UCSD-AML1 (cell line): ENCODE measurements around the gene CXCL16.
A peak's percentile ranks its signal among the peaks of the same experiment; 100 is the strongest.

Source experiments
- DNase-seq: peaks from one replicate; lab custom pipeline; 2025; ENCODE audit not compliant: unreplicated experiment; lab: John Stamatoyannopoulos, UW

Gene CXCL16, protein sequence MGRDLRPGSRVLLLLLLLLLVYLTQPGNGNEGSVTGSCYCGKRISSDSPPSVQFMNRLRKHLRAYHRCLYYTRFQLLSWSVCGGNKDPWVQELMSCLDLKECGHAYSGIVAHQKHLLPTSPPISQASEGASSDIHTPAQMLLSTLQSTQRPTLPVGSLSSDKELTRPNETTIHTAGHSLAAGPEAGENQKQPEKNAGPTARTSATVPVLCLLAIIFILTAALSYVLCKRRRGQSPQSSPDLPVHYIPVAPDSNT

DNA sequence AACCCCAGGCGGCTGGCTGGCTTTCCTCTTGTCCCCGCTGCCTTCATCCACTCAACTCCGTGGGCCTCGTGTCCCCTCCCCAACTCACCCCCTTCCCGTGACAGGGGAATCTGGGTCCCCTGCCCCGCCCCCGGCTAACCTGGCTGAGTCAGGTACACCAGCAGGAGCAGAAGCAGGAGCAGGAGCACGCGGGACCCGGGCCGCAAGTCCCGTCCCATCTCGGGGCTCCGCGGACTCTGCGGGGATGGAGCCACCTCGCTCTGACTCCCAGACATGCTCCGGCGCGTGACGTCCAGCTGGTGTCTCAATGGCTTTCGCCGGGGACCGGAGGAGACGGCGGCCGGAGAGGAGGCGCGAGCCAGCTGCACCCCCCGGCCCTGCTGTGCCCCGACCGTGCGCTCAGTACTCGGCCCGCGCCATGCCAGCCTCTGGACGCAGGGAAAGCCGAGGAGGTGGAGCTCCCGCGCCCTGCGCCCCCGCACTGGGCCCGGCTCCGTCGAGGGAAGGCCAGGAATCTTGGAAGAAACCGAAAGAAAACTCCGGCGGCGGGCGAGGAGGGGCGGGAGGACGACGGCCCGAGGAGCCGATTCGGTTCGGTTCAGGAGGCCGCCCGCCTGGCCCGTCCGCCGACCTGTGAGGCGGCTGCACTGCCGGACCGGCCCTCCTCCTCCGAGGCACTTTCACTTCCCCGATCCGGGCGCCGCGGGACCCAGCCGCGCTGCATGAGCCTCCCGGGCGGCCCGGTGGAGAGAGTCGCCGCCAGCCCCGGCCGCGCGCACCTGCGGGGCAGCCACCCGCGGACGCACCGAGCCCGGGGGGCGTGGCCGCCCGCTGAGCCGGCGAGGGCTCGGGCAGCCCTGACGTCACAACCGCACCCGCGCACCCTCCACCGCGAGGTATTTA lies at the start of gene CXCL16, which contains the start of gene ZMYND15:
Gene CXCL16, minus strand, starts transcription at position 807 of the 903 bp plus-strand sequence. Its CDS starts 589 bp downstream, at position 218.
Gene ZMYND15, plus strand, starts transcription at position 712 of the 903 bp plus-strand sequence. CDS start 716 bp downstream, outside the sequence.
- no peak for DNase-seq

DNA sequence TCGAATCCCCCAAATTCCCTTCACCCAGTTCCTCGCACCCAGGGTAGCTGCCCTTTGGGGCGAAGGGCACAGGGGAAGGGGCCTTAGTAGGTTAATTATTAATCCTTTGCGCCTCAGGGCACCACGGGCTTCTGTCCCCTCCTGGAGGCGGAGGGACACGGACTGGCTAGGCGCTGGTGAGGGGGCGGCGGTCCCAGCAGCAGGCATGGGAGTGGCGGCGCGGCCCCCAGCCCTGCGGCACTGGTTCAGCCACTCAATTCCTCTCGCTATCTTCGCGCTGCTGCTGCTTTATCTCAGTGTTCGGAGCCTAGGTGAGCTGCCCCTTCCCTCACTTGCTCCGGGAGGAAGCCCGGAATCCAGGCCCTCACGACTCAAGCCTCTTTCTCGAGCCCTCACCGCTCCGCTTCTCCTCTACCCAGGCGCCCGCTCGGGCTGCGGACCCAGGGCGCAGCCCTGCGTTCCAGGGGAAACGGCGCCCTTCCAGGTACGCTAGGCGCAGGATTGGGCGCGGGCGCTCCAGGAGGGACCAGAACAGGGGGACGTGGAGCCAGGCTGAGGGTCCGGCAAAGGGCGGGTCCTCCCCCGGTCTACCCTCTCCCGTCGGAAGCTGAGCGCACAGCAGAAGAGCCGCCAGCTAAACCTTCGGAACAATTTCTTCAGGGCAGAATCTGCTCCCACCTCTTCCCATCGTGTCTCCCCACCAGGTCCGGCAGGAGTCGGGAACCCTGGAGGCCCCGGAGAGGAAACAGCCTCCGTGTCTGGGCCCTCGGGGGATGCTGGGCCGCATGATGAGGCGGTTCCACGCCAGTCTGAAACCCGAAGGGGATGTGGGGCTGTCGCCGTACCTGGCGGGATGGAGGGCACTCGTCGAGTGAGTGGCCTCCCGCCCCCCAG lies 49.3 kb upstream of the CXCL16 start, which contains the start of gene GLTPD2:
Gene GLTPD2, plus strand, starts transcription at position 158 of the 894 bp plus-strand sequence. Its CDS starts 48 bp downstream, at position 206.
- DNase-seq: no peak

DNA sequence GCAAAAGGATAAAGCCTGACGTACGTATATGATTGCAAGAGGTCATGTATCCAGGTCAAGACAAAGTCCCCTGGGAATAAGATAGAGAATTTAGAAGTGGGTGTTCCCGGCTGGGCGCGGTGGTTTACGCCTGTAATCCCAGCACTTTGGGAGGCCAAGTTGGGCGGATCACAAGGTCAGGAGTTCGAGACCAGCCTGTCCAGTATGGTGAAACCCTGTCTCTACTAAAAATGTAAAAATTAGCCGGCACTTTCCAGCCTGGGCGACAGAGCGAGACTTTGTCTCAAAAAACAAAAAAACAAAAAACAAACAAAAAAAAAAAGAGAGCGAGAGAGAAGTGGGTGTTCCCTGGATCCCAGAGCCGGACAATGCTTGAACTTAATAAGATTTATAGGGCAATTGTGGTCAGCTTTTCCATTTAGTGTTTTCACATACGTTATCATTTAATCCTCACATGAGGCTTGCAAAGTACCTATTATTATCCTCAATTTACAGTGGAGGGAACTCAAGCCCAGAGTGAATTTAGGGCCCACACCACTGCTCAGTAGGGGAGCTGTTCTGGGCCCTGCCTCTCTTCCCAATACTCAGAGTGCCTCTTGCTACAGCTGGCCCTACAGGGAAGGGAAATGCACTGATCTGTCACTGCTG lies 48.6 kb upstream of the CXCL16 start:
- DNase-seq: no peak

DNA sequence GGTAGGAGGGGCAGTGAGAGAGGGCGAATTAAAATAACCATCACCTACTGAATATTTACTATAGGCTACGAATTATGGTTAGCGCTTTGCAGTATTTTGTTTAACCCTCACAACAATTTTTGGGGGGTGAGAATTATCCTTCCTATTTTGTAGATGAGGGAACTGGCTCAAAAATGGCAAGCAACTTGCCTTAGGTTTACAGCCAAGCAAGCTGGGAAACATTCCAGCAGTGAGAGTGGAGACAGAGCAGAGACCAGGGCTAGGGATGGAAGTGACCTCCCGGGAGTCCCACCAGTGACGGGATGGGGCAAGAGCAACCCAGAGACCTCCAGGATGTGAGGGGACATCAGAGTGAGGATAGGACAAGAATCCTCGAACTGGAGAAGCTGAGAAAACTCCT lies 46.8 kb upstream of the CXCL16 start:
- no peak for DNase-seq

DNA sequence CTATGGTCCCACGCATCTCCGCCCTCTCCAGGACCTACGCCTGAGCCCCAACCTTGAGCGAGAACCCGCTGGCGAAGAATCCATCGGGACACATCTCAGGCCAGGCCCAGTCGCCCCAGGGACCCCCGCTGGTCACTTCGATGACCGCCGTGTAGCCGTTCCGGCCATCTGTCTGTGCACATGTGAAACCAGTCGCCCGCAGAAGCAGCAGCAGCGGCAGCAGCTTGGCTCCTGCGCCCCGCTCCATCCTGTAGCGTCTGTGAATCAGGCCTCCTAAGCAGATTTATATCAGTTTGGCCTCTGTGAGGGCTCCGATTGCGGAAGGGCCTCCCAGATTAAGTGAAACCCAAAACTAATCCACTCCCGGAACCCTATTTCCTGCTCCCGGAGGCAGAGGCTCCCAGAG lies 46.4 kb upstream of the CXCL16 start, which contains the start of gene VMO1:
Gene VMO1, minus strand, starts transcription at position 259 of the 406 bp plus-strand sequence. Its CDS starts 12 bp downstream, at position 247.
- DNase-seq: peak; percentile 30

DNA sequence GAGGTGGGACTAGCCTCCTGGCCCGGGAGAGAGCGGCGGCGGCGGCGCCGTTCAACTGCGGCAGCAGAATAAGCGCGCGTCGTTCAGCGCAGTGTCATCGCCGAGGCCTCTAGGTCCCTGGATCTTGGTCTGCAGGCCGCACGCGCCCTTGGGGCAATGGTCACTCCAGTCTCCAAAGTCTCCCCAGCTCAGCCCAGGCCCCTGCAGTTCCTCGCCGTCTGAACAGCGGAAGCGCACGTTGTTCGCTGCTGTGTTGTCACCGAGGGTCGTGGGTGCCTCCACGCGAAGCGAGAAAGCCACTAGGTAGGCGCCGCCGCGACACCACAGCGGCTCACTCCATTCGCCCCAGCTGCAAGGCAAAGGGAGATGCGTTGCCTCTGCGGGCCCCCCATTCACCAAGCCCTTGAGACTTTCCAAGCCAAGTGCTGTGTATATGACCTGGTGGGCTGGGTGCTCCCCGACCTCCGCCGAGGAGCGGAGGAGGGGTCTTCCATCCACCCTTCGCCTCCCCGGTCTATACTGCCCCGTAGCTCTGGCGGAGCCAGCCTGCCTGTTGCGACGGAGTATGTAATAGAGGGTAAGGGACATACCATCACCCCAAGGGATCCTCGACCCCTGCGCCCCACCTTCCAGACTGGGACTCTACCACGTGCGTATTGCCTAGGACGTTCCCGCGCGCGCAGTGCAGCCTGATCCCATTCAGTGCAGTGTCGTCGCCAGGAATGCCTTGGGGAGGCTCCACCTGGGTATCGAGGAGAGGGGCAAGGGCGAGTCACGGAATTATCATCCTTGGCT lies 45.8 kb upstream of the CXCL16 start:
- no peak for DNase-seq

DNA sequence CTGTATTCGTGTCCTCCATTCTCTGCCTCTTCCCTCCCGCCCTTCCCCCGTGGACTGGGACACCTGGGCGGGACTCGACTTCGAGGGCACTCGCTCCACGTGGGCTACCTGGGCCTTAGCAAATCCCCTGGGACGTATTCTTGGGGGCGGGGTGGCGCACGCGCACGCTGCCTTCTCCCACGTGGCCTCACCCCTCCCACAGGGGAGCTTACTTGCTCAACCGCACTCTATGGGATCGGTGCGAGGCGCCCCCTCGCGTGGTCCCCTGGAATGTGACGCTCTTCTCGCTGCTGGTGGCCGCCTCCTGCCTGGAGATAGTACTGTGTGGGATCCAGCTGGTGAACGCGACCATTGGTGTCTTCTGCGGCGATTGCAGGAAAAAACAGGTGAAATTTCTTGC lies 42.9 kb upstream of the CXCL16 start:
- DNase-seq: no peak

DNA sequence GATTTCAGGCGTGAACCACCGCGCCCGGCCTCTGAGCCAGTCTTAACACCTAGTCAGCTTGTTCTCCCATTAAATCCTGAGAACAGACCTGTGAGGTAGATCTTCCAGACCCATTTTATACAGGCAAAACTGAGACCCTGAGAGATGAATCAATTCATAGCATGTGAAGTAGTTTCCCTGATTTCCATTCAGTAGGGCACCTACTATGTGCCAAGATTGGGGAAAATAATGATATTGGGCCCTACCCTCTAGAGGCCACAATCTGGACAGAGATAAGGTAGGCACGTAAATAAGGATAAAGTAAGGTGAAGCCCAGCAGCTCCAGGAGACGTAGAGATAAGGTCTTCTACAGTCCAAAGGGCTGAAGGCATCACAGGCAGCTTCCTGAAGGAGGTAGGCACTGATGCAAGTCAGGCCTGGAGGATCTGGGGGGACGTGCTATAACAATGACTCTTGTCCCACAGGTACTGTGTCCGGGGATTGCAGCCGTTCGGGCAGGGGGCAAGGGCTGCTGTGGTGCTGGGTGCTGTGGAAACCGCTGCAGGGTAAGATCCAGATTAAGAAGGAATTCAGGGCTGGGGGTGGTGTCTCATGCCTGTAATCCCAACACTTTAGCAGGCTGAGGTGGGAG lies 40.7 kb upstream of the CXCL16 start:
- DNase-seq: no peak

DNA sequence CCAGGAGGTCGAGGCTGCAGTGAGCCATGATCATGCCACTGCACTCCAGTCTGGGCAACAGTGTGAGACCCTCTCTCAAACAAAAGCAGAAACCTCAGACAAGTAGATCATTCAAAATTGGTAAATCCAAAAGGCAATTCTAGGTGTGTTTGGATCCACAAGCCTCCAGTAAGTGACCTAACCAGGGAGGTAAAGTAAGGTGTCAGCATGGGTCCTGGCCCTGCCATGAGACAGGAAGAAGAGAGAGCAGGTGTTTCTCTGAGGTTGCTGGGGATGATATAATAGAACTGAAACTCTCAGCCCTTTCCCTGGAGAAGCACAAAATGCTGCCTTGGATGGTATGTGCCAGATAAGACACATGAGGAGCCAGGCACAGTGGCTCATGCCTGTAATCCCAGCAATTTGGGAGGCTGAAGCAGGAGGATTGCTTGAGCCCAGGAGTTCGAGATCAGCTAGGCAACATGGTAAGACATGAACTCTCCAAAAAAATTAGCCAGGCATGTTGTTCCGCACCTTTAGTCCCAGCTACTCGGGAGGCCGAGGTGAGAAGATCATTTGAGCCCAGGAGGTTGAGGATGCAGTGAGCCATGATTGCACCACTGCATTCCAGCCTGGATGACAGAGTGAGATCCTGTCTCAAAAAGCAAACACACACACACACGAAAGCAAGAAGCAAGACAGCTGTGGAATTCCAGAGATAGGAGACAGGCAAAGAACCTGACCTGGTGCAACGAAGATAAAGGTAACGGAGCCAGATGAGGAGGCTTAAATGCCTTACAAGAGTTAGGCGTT lies 38.4 kb upstream of the CXCL16 start:
- no peak for DNase-seq

DNA sequence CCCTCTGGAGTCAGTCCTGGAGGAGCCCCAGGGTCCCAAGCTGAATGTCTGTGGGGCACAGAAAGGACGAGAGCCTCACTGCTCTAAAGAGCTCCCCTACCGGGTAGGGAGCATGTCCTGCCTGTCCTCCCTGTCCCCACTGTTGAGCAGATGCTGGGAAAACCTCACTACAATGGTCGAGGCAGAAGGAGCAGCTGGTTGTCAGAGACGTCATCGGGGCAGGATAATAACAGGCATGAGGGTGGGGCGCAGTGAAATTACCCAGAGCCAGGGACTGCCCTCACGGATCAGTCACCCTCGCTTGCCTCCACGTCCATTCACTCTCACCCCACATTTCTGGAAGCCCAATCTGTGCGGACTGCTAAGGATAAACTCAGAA lies 32.5 kb upstream of the CXCL16 start:
- DNase-seq: no peak

DNA sequence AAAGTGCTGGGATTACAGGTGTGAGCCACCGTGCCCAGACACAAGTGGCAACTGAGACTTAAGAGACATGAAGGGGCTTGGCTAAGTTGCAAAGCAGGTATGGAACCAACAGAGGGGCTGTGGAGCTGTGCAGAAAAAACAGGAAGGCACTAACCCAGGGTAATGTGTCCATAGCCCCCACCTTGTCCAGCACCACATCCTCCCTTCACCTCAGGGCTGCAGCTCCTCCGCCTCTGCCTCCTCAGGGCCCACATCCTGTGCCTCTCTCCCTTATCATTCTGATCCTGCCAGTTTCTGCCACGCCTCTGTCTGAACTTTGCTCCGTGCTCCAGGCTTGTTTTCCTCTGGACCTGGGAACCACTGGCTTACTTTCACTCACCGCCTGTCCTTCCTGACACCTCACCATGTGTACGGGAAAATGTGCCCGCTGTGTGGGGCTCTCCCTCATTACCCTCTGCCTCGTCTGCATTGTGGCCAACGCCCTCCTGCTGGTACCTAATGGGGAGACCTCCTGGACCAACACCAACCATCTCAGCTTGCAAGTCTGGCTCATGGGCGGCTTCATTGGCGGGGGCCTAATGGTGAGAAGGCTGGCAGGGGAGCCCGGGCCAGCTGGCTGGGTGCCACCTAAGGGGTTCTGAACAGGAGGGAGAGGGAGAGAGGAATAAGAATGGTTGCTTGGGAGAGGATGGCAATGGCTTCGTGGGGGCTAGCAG lies 31.9 kb upstream of the CXCL16 start, which contains the start of gene TM4SF5:
Gene TM4SF5, plus strand, starts transcription at position 368 of the 716 bp plus-strand sequence. Its CDS starts 37 bp downstream, at position 405.
- DNase-seq: peak; percentile 65

DNA sequence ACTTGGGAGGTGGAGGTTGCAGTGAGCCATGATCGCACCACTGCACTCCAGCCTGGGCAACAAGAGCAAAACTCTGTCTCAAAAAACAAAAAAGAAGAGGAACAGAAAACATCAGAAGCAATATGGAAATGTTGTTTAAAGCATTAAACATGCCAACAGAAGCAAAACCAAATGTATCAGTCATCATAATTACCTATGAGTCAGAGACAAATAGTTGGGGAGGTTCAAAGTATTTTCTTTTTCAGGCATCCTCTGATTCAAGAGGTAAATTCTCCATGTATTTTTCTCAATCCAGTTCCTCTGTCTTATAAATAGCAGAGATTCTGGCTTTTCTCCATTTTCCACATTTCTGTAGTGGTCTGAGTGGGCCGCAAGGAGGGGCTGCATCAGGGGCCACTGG lies 29.9 kb upstream of the CXCL16 start:
- no peak for DNase-seq

DNA sequence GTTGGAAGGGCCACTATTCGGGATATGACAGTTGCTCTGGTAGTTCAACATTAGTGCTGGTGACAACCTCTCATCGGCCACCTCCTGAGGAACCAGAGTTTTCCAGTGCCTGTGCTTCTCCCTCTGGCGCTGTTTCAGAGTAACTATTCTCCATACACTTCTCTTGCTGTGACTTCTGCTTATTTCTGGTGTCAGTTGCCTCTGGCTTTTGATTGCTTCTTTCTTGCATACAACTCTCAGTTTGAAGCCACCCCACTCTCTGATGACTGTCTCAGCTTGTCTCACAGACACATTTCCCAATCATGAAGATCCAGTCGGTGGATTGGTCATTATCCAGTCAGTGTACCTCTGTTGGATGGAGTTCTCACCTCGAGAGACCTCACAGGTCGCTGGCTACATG lies 28.6 kb upstream of the CXCL16 start:
- no peak for DNase-seq

DNA sequence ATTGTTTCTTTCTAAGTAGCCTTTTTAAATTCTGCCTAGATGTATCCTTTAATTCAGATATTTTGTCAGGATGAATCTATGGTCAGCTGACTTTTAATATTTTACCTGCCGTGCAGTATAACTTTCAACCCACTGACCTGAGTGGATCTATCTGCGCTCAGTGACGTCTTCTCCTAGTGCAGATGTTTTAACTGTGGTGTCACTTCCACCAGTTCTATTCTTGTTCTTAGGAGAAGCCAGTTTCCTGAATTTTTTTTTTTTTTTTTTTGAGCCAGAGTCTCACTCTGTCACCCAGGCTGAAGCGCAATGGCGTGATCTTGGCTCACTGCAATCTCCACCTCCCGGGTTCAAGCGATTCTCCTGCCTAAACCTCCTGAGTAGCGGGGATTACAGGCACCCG lies 27.0 kb upstream of the CXCL16 start:
- no peak for DNase-seq

DNA sequence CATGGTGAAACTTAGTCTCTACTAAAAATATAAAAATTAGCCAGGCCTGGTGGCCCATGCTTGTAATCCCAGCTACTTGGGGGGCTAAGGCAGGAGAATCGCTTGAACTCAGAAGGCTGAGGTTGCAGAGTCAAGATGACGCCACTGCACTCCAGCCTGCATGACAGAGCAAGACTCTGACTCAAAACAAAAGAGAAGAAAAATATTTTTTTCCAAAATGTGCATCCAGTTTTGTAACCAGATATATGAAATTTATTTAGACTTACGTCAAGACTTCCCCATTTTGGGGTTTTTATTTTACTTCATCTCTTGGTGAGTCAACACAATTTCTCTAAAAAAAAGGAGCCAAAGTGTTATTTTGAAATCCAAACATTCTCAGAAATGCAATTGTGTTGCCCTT lies 26.5 kb upstream of the CXCL16 start:
- no peak for DNase-seq

DNA sequence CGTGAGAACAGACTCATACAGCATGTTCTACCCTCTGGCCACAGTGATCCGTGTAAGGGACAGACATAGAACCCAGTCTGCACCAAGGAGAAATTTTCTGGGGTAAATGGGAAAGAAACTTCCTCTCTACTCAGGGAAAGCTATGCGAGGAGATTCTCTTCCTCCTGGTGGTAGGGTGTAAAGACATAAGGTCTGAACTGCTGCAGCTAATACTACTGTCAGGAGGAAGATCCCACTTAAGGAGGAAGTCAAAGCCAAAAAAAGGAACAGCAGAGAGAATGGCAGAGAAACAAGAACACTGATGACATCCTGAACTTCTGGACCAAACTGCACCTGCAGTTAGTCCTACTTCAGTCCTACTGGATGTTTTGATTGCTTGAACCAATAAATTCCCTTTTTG lies 24.9 kb upstream of the CXCL16 start:
- no peak for DNase-seq

DNA sequence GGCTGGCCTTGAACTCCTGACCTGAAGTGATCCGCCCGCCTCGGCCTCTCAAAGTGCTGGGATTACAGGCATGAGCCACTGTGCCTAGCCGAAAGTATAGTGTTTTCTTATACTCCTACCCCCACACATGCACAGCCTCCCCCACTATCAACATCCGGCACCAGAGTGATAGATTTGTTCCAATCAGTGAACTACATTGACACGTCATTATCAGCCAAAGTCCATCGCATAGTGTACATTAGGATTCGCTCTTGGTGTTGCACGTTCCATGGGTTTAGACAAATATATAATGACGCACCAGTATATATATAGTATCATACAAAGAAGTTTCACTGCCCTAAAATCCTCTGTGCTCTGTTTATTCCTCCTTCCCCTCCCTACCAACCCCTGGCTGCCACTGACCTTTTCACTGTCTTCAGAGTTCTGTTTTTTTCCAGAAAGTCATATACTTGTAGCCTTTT lies 20.1 kb upstream of the CXCL16 start:
- no peak for DNase-seq
